T47D (cell line): ENCODE measurements around the gene MYO19.
"Not testable (repeated sequence)": the region's sequence is repeated elsewhere in the genome, so short reads cannot be mapped to it uniquely, and the experiment has no call there.

Experiments used
- DNase-seq, 2 experiments: peaks; one replicate each; pipeline versions ENCODE4 v3.0.0 to v3.0.0-alpha.2; 2011 to 2012; ENCODE audit warnings: low read depth in 1 of 2, low spot score in 1 of 2
- JUND ChIP-seq: IDR thresholded peaks from 2 replicates; pipeline ENCODE4 v1.6.1; 2012; ENCODE audit warnings: low read depth
- in situ Hi-C: cut with HindIII; loops from 2 replicates; pipeline ENCODE4 v1.10.0; 2016; ENCODE audit warnings: low sequenced_read_pairs, low pct_unique_long_range_greater_than_20kb

MYO19 gene

GRCh38 chr17:36525113-36525512, 9.6 kb downstream of the MYO19 start:
- in situ Hi-C loops, result no loop called here
- DNase-seq, result no peak
- no peak for TF ChIP-seq JUND

GRCh38 chr17:36524428-36524876, 10.2 kb downstream of the MYO19 start:
- no peak for DNase-seq
- in situ Hi-C loops, result no loop called here
- TF ChIP-seq JUND, result no peak

DNA sequence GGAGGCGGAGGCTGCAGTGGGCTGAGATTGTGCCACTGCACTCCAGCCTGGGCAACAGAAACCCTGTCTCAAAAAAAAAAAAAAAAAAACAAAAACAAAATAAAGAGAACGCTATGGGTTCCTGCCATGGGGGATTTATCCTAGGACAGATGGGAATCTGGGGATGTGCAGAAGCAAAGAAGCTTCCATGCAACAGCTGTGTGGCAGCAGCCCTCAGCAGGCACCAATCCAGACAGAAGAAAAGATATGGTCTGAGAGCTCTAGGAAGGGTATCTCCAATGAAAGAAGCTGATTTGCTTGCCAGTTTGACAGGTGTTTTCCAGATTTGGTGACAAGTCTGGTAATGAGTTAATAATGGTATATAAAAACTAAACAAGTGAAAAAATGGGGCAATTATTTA, 11.6 kb downstream of the MYO19 start:
- no peak for TF ChIP-seq JUND
- in situ Hi-C loops, result no loop called here
- no peak for DNase-seq

GRCh38 chr17:36515837-36516236, 18.8 kb downstream of the MYO19 start:
- DNase-seq, result no peak
- in situ Hi-C loops, result no loop called here
- no peak for TF ChIP-seq JUND

DNA sequence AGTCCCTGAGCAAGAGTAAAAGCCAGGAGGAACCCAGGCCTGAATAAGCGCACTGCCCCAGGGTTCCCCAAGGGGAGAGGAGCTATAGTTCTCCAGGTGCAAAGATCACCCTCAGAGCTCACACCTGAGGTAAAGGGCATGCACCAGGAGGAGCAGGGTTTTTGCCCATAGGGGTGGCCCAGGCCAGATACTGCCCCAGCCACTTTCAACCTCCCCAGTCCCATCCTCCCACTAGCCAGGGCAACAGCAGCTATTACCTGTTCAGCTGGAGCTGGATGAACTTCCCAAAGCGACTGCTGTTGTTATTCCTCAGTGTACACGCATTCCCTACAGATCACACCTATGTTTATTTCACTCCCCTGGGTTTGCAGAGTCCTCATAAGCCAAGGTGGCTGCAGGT, 19.8 kb downstream of the MYO19 start:
- no peak for DNase-seq
- in situ Hi-C loops, result no loop called here
- no peak for TF ChIP-seq JUND

GRCh38 chr17:36512641-36513040, 22.0 kb downstream of the MYO19 start:
- in situ Hi-C loops, result no loop called here
- no peak for TF ChIP-seq JUND
- DNase-seq, result no peak

DNA sequence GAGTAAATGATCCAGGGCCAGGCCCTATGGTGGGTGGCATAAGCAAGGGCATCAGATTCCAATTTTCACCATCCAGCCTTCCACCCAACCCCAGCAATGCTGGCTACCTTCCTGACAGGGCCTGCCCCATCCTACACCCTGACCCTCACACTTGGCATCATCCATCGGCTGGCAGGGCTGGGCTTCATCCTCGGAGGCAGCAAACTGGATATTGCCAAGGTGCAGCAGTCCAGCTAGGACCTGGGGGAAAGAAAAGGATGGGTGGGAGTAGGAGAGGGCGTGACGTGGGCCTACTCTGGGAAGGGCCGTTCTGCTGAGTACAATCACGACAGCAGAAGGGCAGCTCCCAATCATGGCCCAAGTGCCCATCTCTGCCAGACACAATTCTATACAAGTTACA, 23.5 kb downstream of the MYO19 start:
- no peak for DNase-seq
- TF ChIP-seq JUND, result no peak
- in situ Hi-C loops, result no loop called here

DNA sequence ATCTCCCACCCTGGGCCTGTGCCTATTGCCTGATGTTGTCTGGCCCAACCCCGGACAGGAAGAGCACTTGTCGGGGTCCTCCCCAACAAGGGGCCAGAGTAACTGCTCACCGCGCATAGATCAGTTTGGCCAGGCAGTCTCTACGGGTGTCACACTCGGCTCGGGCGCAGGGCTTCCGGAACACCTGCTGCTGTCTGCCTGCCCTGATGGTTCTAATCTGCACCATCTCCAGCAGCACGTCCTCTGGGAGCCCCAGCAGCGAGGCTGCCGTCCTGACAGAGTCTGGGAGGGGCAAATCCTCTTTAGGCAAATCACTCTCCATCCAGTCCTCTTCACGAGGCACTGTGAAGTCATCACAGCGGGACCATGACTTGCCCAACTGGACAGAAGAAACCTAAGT, 24.0 kb downstream of the MYO19 start:
- DNase-seq, result no peak
- in situ Hi-C loops, result no loop called here
- TF ChIP-seq JUND, result no peak

- no peak for TF ChIP-seq JUND
- DNase-seq, result no peak
- in situ Hi-C loops, result no loop called here
These were observed 25.2 kb downstream of the MYO19 start for GRCh38 chr17:36509272-36509985.

GRCh38 chr17:36508439-36508838, 26.2 kb downstream of the MYO19 start:
- DNase-seq, in situ Hi-C loops: not testable (repeated sequence)

DNA sequence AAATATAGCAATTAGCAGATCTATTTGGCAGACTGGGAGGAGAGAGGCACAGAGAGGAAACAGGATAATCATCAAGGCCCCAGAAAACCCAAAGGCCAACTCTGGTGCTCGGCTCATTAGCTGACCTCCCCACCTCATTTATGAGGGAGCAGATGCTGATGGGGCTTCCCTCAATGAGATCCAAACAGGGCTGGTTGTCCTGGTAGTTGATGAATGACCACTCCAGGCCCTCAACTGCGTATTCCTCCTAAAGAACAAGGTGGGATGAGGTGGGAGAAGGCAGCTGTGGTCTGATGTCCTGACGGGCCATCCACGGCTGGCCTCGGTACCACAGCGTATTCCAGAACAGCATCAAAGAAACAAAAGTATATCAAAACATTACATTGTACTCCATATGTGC, 27.4 kb downstream of the MYO19 start:
- DNase-seq, result no peak
- no peak for TF ChIP-seq JUND
- in situ Hi-C loops, result no loop called here

- TF ChIP-seq JUND, result no peak
- in situ Hi-C loops, result no loop called here
- no peak for DNase-seq
These were observed 27.8 kb downstream of the MYO19 start for GRCh38 chr17:36506831-36507230.

GRCh38 chr17:36506249-36506826, 28.3 kb downstream of the MYO19 start:
- DNase-seq, result no peak
- no peak for TF ChIP-seq JUND
- in situ Hi-C loops, result no loop called here

DNA sequence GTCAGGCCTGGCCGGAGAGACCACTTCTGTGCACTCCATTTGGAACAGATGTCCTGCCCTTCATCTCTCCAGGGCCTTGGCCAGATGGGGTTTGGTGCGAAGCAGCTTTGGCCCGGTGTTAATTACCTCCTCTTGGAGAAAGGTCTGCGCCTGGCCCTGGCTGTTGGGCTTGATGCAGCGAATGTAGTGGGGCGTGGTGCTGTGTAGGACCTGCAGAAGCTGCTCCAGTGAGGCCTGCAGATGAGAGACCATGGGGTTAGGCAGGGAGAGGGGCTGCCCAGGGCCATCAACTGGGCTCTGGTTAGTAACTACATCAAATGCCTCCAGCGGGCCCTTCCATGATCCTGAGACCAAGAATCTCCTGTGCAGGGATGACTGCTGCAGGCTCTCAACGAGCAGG, 29.5 kb downstream of the MYO19 start:
- in situ Hi-C loops, result no loop called here
- no peak for DNase-seq
- no peak for TF ChIP-seq JUND
